ENCODE data around the gene PAFAH1B2. TPM values are rescaled to one million over a fixed set of nuclear protein-coding genes. Genes with fewer than 3 reads are reported as not detected.

The PAFAH1B2 gene
- total and polyA plus RNA-seq, 10 of the 15 experiments (the other 5 are each of a cell fraction or from before 2014, with no cell fraction given): 17.6 to 64.8 (median 47.6) TPM

- H2AFZ ChIP-seq (ENCODE audit: control insufficient read depth, low read depth, low read length): no peak overlapping the region
- H3K4me3 ChIP-seq: no peak overlapping the region
- in situ Hi-C loops (cut with MboI) (no loop called here), intact Hi-C loops (cut with micrococcal nuclease; ENCODE audit: unreplicated experiment) (no loop called here)
- no peak for TF ChIP-seq GABPA (IDR thresholded peaks at IDR 0.05; ENCODE audit: low read depth)
- TF ChIP-seq EZH2 (IDR thresholded peaks at IDR 0.05; ENCODE audit: borderline replicate concordance, control insufficient read depth, low read depth, low read length): no peak
- no peak for TF ChIP-seq WRNIP1 (IDR thresholded peaks at IDR 0.05; ENCODE audit: borderline replicate concordance, low read depth, low read length)
- TF ChIP-seq HDAC2 (IDR thresholded peaks at IDR 0.05): no peak
- no peak for TF ChIP-seq ZBED1 (IDR thresholded peaks at IDR 0.05; ENCODE audit: borderline replicate concordance)
- no peak for TF ChIP-seq RBBP5 (conservative IDR thresholded peaks at IDR 0.05)
- no peaks in the 10 kb centered on the region for H4K20me1 ChIP-seq (ENCODE audit: control insufficient read depth, insufficient read depth)
- no peaks in the 10 kb centered on the region for H3K27me3 ChIP-seq (replicated peaks in 1 of 2; ENCODE audit: control insufficient read depth in 2 of 2, insufficient read depth in 2 of 2, low read length in 1 of 2)
- H3K36me3 ChIP-seq (ENCODE audit: control insufficient read depth in 2 of 2, insufficient read depth in 2 of 2, low read length in 1 of 2): peaks cover 0 to 3% of the 10 kb centered on the region in 2 experiments; a peak in 2 of 4 replicates
- ATAC-seq (no peak), FAIRE-seq (no peak), DNase-seq (ENCODE audit: low read depth, low spot score) (no peak)
- ChIA-PET SMC1A (ENCODE audit: uncharacterized antibody, unreplicated experiment) (interaction anchor here (1.0 to 6.9 kb wide), 4 partner anchors 9 to 30 kb away, joined by 3 to 67 read pairs (median 4); partner anchors contain the start of gene PAFAH1B2), RAD21 (ENCODE audit: unreplicated experiment) (no interaction called here), POLR2A (interaction anchor here (0.6 kb wide), 1 partner anchor 873 kb away, joined by 4 read pairs; no protein-coding TSS in a partner anchor), CTCF (no interaction called here)
- H3K9ac ChIP-seq (ENCODE audit: control insufficient read depth, insufficient read depth, low read length): no peak overlapping the region
- H3K4me1 ChIP-seq (ENCODE audit: control insufficient read depth, insufficient read depth, low read length): peaks cover 8% of the 10 kb centered on the region
- no TSS peak for BruUV-seq (replicated peaks)
- no peak overlapping the region for H3K27ac ChIP-seq (ENCODE audit: control insufficient read depth, insufficient read depth)
- no peak overlapping the region for H3K4me2 ChIP-seq (ENCODE audit: control insufficient read depth, insufficient read depth)
- 97% methylated on average over 5 of the region's 5 CpGs for WGBS (ENCODE audit: insufficient coverage, insufficient replicate concordance, low lambda C conversion rate, missing lambda C conversion rate)
- peaks cover 7% of the 10 kb centered on the region for H3K79me2 ChIP-seq (ENCODE audit: control insufficient read depth, insufficient read depth, low read length)
- no peaks in the 10 kb centered on the region for H3K9me3 ChIP-seq (replicated peaks; ENCODE audit: control insufficient read depth, insufficient read depth, low read length)
These were observed 31.7 kb downstream of the PAFAH1B2 start for GRCh38 chr11:117175781-117176180.

GRCh38 chr11:117176186-117176585 lies 32.1 kb downstream of the PAFAH1B2 start:
- Histone ChIP-seq H3K4me2 (ENCODE audit: control insufficient read depth, insufficient read depth) (no peak overlapping the region), H3K27ac (ENCODE audit: control insufficient read depth, insufficient read depth) (no peak overlapping the region), H3K9me3 (replicated peaks; ENCODE audit: control insufficient read depth, insufficient read depth, low read length) (no peaks in the 10 kb centered on the region), H3K4me3 (no peak overlapping the region), H4K20me1 (ENCODE audit: control insufficient read depth, insufficient read depth) (no peaks in the 10 kb centered on the region), H3K4me1 (ENCODE audit: control insufficient read depth, insufficient read depth, low read length) (peaks cover 12% of the 10 kb centered on the region), H3K36me3 (ENCODE audit: control insufficient read depth in 2 of 2, insufficient read depth in 2 of 2, low read length in 1 of 2) (no peaks in the 10 kb centered on the region; a peak in 1 of 4 replicates), H3K9ac (ENCODE audit: control insufficient read depth, insufficient read depth, low read length) (no peak overlapping the region), H2AFZ (ENCODE audit: control insufficient read depth, low read depth, low read length) (no peak overlapping the region), H3K27me3 (replicated peaks in 1 of 2; ENCODE audit: control insufficient read depth in 2 of 2, insufficient read depth in 2 of 2, low read length in 1 of 2) (no peaks in the 10 kb centered on the region), H3K79me2 (ENCODE audit: control insufficient read depth, insufficient read depth, low read length) (peaks cover 8% of the 10 kb centered on the region)
- in situ Hi-C loops (cut with MboI) (no loop called here), intact Hi-C loops (cut with micrococcal nuclease; ENCODE audit: unreplicated experiment) (no loop called here)
- ChIA-PET CTCF (interaction anchor here (10.3 kb wide), 1 partner anchor 50 kb away, joined by 422 read pairs; the partner anchor contains the start of genes PCSK7 and RNF214), RAD21 (ENCODE audit: unreplicated experiment) (no interaction called here), SMC1A (ENCODE audit: uncharacterized antibody, unreplicated experiment) (interaction anchor here (1.0 to 6.9 kb wide), 3 partner anchors 9 to 30 kb away, joined by 3 to 67 read pairs (median 4); partner anchors contain the start of gene PAFAH1B2), POLR2A (no interaction called here)
- FAIRE-seq (no peak), DNase-seq (ENCODE audit: low read depth, low spot score) (no peak), ATAC-seq (no peak)
- BruUV-seq (replicated peaks): no TSS peak
- TF ChIP-seq SREBF1 (IDR thresholded peaks at IDR 0.05; ENCODE audit: low read length): no peak
- no peak for TF ChIP-seq E2F8 (IDR thresholded peaks at IDR 0.05; ENCODE audit: low read depth, partially characterized antibody)
- TF ChIP-seq TARDBP (IDR thresholded peaks at IDR 0.05; ENCODE audit: borderline replicate concordance): no peak
- TF ChIP-seq, protein P1, sequence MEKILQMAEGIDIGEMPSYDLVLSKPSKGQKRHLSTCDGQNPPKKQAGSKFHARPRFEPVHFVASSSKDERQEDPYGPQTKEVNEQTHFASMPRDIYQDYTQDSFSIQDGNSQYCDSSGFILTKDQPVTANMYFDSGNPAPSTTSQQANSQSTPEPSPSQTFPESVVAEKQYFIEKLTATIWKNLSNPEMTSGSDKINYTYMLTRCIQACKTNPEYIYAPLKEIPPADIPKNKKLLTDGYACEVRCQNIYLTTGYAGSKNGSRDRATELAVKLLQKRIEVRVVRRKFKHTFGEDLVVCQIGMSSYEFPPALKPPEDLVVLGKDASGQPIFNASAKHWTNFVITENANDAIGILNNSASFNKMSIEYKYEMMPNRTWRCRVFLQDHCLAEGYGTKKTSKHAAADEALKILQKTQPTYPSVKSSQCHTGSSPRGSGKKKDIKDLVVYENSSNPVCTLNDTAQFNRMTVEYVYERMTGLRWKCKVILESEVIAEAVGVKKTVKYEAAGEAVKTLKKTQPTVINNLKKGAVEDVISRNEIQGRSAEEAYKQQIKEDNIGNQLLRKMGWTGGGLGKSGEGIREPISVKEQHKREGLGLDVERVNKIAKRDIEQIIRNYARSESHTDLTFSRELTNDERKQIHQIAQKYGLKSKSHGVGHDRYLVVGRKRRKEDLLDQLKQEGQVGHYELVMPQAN (conservative IDR thresholded peaks at IDR 0.05): no peak
- TF ChIP-seq NFXL1 (IDR thresholded peaks at IDR 0.05; ENCODE audit: borderline replicate concordance): no peak
- TF ChIP-seq KDM1A (IDR thresholded peaks at IDR 0.05; ENCODE audit: borderline replicate concordance): no peak
- 88% methylated on average over 1 of the region's 1 CpG for WGBS (ENCODE audit: insufficient coverage, insufficient replicate concordance, low lambda C conversion rate, missing lambda C conversion rate)
